Measurements from ENCODE around the gene NDRG3. TPM values are rescaled to one million over a fixed set of nuclear protein-coding genes. Genes with fewer than 3 reads are reported as not detected.

The NDRG3 gene
- total and polyA plus RNA-seq, 4 donors: 46.3 to 96.2 (median 85.0) TPM

GRCh38 chr20:36656733-36657132 lies 89.2 kb downstream of the NDRG3 start:
- WGBS (ENCODE audit: insufficient coverage): 100% methylated on average over 2 of the region's 4 CpGs
- Histone ChIP-seq H3K27me3 (ENCODE audit: control insufficient read depth, insufficient read depth, low read length) (no peaks in the 10 kb centered on the region), H3K27ac (ENCODE audit: low read depth, low read length) (no peak overlapping the region), H3K4me1 (ENCODE audit: control insufficient read depth, insufficient read depth, low read length) (no peaks in the 10 kb centered on the region), H3K36me3 (ENCODE audit: control insufficient read depth, insufficient read depth, low read length) (peaks cover 22% of the 10 kb centered on the region), H3K9me3 (ENCODE audit: control insufficient read depth, insufficient read depth, low read length) (no peaks in the 10 kb centered on the region), H3K4me3 (ENCODE audit: low read depth, low read length) (no peak overlapping the region)
- DNase-seq (ENCODE audit: low read depth in 4 of 6, low spot score in 6 of 6): no peak

GRCh38 chr20:36655004-36655403 lies 90.9 kb downstream of the NDRG3 start:
- Histone ChIP-seq H3K27ac (ENCODE audit: low read depth, low read length) (no peak overlapping the region), H3K4me1 (ENCODE audit: control insufficient read depth, insufficient read depth, low read length) (no peaks in the 10 kb centered on the region), H3K27me3 (ENCODE audit: control insufficient read depth, insufficient read depth, low read length) (no peaks in the 10 kb centered on the region), H3K36me3 (ENCODE audit: control insufficient read depth, insufficient read depth, low read length) (peaks cover 22% of the 10 kb centered on the region), H3K4me3 (ENCODE audit: low read depth, low read length) (no peak overlapping the region), H3K9me3 (ENCODE audit: control insufficient read depth, insufficient read depth, low read length) (no peaks in the 10 kb centered on the region)
- DNase-seq (ENCODE audit: low read depth in 4 of 6, low spot score in 6 of 6): no peak
- WGBS (ENCODE audit: insufficient coverage): 100% methylated on average over 2 of the region's 3 CpGs

- Histone ChIP-seq H3K9me3 (ENCODE audit: control insufficient read depth, insufficient read depth, low read length) (no peaks in the 10 kb centered on the region), H3K27ac (ENCODE audit: low read depth, low read length) (no peak overlapping the region), H3K27me3 (ENCODE audit: control insufficient read depth, insufficient read depth, low read length) (no peaks in the 10 kb centered on the region), H3K36me3 (ENCODE audit: control insufficient read depth, insufficient read depth, low read length) (peaks cover 22% of the 10 kb centered on the region), H3K4me1 (ENCODE audit: control insufficient read depth, insufficient read depth, low read length) (no peaks in the 10 kb centered on the region), H3K4me3 (ENCODE audit: low read depth, low read length) (no peak overlapping the region)
- no peak for DNase-seq (ENCODE audit: low read depth in 4 of 6, low spot score in 6 of 6)
- WGBS (ENCODE audit: insufficient coverage): 94% methylated on average over 8 of the region's 8 CpGs
These were observed 91.4 kb downstream of the NDRG3 start for GRCh38 chr20:36654506-36654905.

- no peak for DNase-seq (ENCODE audit: low read depth in 4 of 6, low spot score in 6 of 6)
- H3K4me3 ChIP-seq (ENCODE audit: low read depth, low read length): no peak overlapping the region
- H3K36me3 ChIP-seq (ENCODE audit: control insufficient read depth, insufficient read depth, low read length): peaks cover 22% of the 10 kb centered on the region
- no peaks in the 10 kb centered on the region for H3K9me3 ChIP-seq (ENCODE audit: control insufficient read depth, insufficient read depth, low read length)
- 94% methylated on average over 7 of the region's 9 CpGs for WGBS (ENCODE audit: insufficient coverage)
- no peaks in the 10 kb centered on the region for H3K4me1 ChIP-seq (ENCODE audit: control insufficient read depth, insufficient read depth, low read length)
- H3K27ac ChIP-seq (ENCODE audit: low read depth, low read length): no peak overlapping the region
- no peaks in the 10 kb centered on the region for H3K27me3 ChIP-seq (ENCODE audit: control insufficient read depth, insufficient read depth, low read length)
These were observed 92.4 kb downstream of the NDRG3 start for GRCh38 chr20:36653456-36653855.

GRCh38 chr20:36647196-36648121 lies 98.4 kb downstream of the NDRG3 start:
- Histone ChIP-seq H3K27me3 (ENCODE audit: control insufficient read depth, insufficient read depth, low read length) (no peaks in the 10 kb centered on the region), H3K4me3 (ENCODE audit: low read depth, low read length) (no peak overlapping the region), H3K27ac (ENCODE audit: low read depth, low read length) (no peak overlapping the region), H3K36me3 (ENCODE audit: control insufficient read depth, insufficient read depth, low read length) (no peaks in the 10 kb centered on the region), H3K4me1 (ENCODE audit: control insufficient read depth, insufficient read depth, low read length) (no peaks in the 10 kb centered on the region), H3K9me3 (ENCODE audit: control insufficient read depth, insufficient read depth, low read length) (no peaks in the 10 kb centered on the region)
- WGBS (ENCODE audit: insufficient coverage): 60% methylated on average over 1 of the region's 8 CpGs
- DNase-seq (ENCODE audit: low read depth in 4 of 6, low spot score in 6 of 6): no peak

- Histone ChIP-seq H3K4me1 (ENCODE audit: control insufficient read depth, insufficient read depth, low read length) (no peaks in the 10 kb centered on the region), H3K4me3 (ENCODE audit: low read depth, low read length) (no peak overlapping the region), H3K27me3 (ENCODE audit: control insufficient read depth, insufficient read depth, low read length) (no peaks in the 10 kb centered on the region), H3K9me3 (ENCODE audit: control insufficient read depth, insufficient read depth, low read length) (no peaks in the 10 kb centered on the region), H3K27ac (ENCODE audit: low read depth, low read length) (no peak overlapping the region), H3K36me3 (ENCODE audit: control insufficient read depth, insufficient read depth, low read length) (no peaks in the 10 kb centered on the region)
- DNase-seq (ENCODE audit: low read depth in 4 of 6, low spot score in 6 of 6): no peak
- 97% methylated on average over 2 of the region's 3 CpGs for WGBS (ENCODE audit: insufficient coverage)
These were observed 99.2 kb downstream of the NDRG3 start for GRCh38 chr20:36646678-36647077.

- Histone ChIP-seq H3K27me3 (ENCODE audit: control insufficient read depth, insufficient read depth, low read length) (no peaks in the 10 kb centered on the region), H3K9me3 (ENCODE audit: control insufficient read depth, insufficient read depth, low read length) (no peaks in the 10 kb centered on the region), H3K4me3 (ENCODE audit: low read depth, low read length) (no peak within 1 kb of the TSS), H3K36me3 (ENCODE audit: control insufficient read depth, insufficient read depth, low read length) (peaks cover under 1% of the 10 kb centered on the region), H3K27ac (ENCODE audit: low read depth, low read length) (no peak within 1 kb of the TSS), H3K4me1 (ENCODE audit: control insufficient read depth, insufficient read depth, low read length) (no peaks in the 10 kb centered on the region)
- 63% methylated on average over 8 of the region's 9 CpGs for WGBS (ENCODE audit: insufficient coverage)
- DNase-seq (ENCODE audit: low read depth in 4 of 6, low spot score in 6 of 6): no peak
These were observed 99.9 kb downstream of the NDRG3 start, which contains the start of gene SLA2 for GRCh38 chr20:36645998-36646397. TSS of gene SLA2 (minus strand) at chr20:36646196. CDS start at chr20:36641335, 4,861 bp downstream.

- no peak overlapping the region for H3K4me3 ChIP-seq (ENCODE audit: low read depth, low read length)
- H3K4me1 ChIP-seq (ENCODE audit: control insufficient read depth, insufficient read depth, low read length): no peaks in the 10 kb centered on the region
- H3K9me3 ChIP-seq (ENCODE audit: control insufficient read depth, insufficient read depth, low read length): no peaks in the 10 kb centered on the region
- DNase-seq (ENCODE audit: low read depth in 4 of 6, low spot score in 6 of 6): no peak
- WGBS (ENCODE audit: insufficient coverage): 93% methylated on average over 5 of the region's 7 CpGs
- no peak overlapping the region for H3K27ac ChIP-seq (ENCODE audit: low read depth, low read length)
- no peaks in the 10 kb centered on the region for H3K27me3 ChIP-seq (ENCODE audit: control insufficient read depth, insufficient read depth, low read length)
- H3K36me3 ChIP-seq (ENCODE audit: control insufficient read depth, insufficient read depth, low read length): peaks cover 2% of the 10 kb centered on the region
These were observed 100.5 kb downstream of the NDRG3 start for GRCh38 chr20:36645353-36645752.

- 78% methylated on average over 1 of the region's 7 CpGs for WGBS (ENCODE audit: insufficient coverage)
- DNase-seq (ENCODE audit: low read depth in 4 of 6, low spot score in 6 of 6): no peak
These were observed 101.2 kb downstream of the NDRG3 start for GRCh38 chr20:36644706-36645095.

More at GRCh38 chr20:36644706-36645095, 101.2 kb downstream of the NDRG3 start:
- Histone ChIP-seq H3K4me3 (ENCODE audit: low read depth, low read length) (no peak overlapping the region), H3K9me3 (ENCODE audit: control insufficient read depth, insufficient read depth, low read length) (no peaks in the 10 kb centered on the region), H3K36me3 (ENCODE audit: control insufficient read depth, insufficient read depth, low read length) (peaks cover 2% of the 10 kb centered on the region), H3K27ac (ENCODE audit: low read depth, low read length) (no peak overlapping the region), H3K27me3 (ENCODE audit: control insufficient read depth, insufficient read depth, low read length) (no peaks in the 10 kb centered on the region), H3K4me1 (ENCODE audit: control insufficient read depth, insufficient read depth, low read length) (no peaks in the 10 kb centered on the region)

All from spinal cord (tissue), 10 donors.